SK-N-SH (cell line): Measurements from ENCODE around the gene NRL.

ENCODE experiments used
- EZH2phosphoT487 ChIP-seq: fragments of 200-600 bp; sonication (generic); IDR thresholded peaks from 2 replicates; pipeline ENCODE4 v1.6.1; 2017; ENCODE audit warnings: low read depth, mixed run types, mild to moderate bottlenecking, antibody characterized with exemption, moderate library complexity, borderline replicate concordance
- JUND ChIP-seq: IDR thresholded peaks from 2 replicates; pipeline ENCODE4 v1.4.0; 2012
- POLR2AphosphoS5 ChIP-seq: IDR thresholded peaks from 2 replicates; pipeline ENCODE4 v1.6.1; 2012; ENCODE audit warnings: low read depth, low read length
- RAD21 ChIP-seq: IDR thresholded peaks from 2 replicates; pipeline ENCODE4 v1.6.1; 2012; ENCODE audit warnings: mild to moderate bottlenecking, low read length
- RFX5 ChIP-seq: IDR thresholded peaks from 2 replicates; pipeline ENCODE4 v1.6.1; 2012; ENCODE audit warnings: mild to moderate bottlenecking, improper control_type of control experiment, low read length
- TEAD4 ChIP-seq: IDR thresholded peaks from 2 replicates; pipeline ENCODE4 v1.4.0; 2012; ENCODE audit warnings: mild to moderate bottlenecking, borderline replicate concordance; ENCODE audit not compliant: insufficient read depth
- TF ChIP-seq, protein P1 (sequence below): fragments of 200-600 bp; sonication (generic); IDR thresholded peaks from 2 replicates; pipeline ENCODE4 v1.6.1; 2017; ENCODE audit warnings: antibody characterized with exemption, mild to moderate bottlenecking, moderate library complexity
- TF ChIP-seq, protein P2 (sequence below): IDR thresholded peaks from 2 replicates; pipeline ENCODE4 v1.4.0; 2012; ENCODE audit warnings: low read depth
- TF ChIP-seq, protein P3 (sequence below): fragments of 150-350 bp; IDR thresholded peaks from 2 replicates; pipeline ENCODE4 v1.6.1; 2017; ENCODE audit warnings: antibody characterized with exemption, low read length, low read depth, borderline replicate concordance

DNA sequence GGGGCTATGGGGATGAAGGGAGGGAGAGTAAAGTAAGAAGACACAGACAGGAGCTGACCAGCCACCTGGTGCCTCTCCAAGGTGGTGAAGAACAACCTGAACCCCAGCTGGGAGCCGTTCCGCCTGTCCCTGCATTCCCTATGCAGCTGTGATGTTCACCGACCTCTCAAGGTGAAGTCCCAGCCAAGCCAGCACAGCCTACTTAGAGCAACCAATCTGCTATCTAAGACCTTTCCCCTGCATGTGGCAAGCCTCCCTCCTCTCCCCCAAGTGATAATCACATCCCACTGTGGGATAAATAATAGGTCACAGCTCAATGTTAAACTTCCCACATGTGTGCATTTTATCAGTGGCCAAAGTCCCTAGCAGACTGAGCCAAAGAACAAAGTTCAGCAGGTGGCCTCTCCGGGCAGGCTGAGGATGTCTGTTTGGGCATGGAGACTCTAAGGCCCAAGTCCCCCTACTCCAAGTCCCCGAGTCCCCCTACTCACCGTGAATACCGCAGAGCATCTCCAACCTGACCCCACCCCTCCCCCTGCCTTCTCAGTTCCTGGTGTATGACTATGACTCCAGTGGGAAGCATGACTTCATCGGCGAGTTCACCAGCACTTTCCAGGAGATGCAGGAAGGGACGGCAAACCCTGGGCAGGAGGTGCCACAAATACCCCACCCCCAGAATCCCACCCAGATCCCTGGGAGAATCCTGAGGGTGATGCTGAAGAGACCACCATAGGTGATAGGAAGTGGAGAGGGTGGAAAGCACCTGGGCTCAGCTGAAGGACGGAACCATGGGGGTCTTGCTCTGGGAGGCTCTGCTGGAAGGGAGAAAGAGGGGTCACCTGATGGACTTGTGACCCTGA, 39.9 kb downstream of the NRL start:
- TF ChIP-seq, protein P1, sequence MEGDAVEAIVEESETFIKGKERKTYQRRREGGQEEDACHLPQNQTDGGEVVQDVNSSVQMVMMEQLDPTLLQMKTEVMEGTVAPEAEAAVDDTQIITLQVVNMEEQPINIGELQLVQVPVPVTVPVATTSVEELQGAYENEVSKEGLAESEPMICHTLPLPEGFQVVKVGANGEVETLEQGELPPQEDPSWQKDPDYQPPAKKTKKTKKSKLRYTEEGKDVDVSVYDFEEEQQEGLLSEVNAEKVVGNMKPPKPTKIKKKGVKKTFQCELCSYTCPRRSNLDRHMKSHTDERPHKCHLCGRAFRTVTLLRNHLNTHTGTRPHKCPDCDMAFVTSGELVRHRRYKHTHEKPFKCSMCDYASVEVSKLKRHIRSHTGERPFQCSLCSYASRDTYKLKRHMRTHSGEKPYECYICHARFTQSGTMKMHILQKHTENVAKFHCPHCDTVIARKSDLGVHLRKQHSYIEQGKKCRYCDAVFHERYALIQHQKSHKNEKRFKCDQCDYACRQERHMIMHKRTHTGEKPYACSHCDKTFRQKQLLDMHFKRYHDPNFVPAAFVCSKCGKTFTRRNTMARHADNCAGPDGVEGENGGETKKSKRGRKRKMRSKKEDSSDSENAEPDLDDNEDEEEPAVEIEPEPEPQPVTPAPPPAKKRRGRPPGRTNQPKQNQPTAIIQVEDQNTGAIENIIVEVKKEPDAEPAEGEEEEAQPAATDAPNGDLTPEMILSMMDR, result no peak
- TF ChIP-seq RFX5 (no peak), EZH2phosphoT487 (no peak), RAD21 (no peak), JUND (no peak), TEAD4 (no peak), POLR2AphosphoS5 (no peak)
- TF ChIP-seq, protein P2, sequence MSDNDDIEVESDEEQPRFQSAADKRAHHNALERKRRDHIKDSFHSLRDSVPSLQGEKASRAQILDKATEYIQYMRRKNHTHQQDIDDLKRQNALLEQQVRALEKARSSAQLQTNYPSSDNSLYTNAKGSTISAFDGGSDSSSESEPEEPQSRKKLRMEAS, result no peak
- TF ChIP-seq, protein P3, sequence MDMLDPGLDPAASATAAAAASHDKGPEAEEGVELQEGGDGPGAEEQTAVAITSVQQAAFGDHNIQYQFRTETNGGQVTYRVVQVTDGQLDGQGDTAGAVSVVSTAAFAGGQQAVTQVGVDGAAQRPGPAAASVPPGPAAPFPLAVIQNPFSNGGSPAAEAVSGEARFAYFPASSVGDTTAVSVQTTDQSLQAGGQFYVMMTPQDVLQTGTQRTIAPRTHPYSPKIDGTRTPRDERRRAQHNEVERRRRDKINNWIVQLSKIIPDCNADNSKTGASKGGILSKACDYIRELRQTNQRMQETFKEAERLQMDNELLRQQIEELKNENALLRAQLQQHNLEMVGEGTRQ, result no peak
